PFSK-1 (cell line): ENCODE results near the gene DGAT2.

Experiments used
- FOXP2 ChIP-seq: optimal IDR thresholded peaks from 2 replicates; pipeline ENCODE3; 2011; ENCODE audit warnings: borderline replicate concordance, control low read depth, inconsistent platforms; ENCODE audit not compliant: insufficient read depth; ENCODE audit errors: extremely low read length, extremely low read depth
- POLR2AphosphoS5 ChIP-seq: IDR thresholded peaks from 2 replicates; pipeline ENCODE4 v1.6.1; 2012; ENCODE audit warnings: low read depth, mild to moderate bottlenecking, control low read depth, low read length, moderate library complexity
- REST ChIP-seq, 2 experiments: IDR thresholded peaks; 2 replicates each; pipeline versions ENCODE4 v1.6.1 to v1.8.0; 2011 to 2012; ENCODE audit warnings: low read depth in 2 of 2, low read length in 2 of 2, control low read depth in 1 of 2, inconsistent platforms in 1 of 2, mild to moderate bottlenecking in 1 of 2, moderate library complexity in 1 of 2; ENCODE audit not compliant: insufficient read depth in 1 of 2
- SIN3A ChIP-seq: IDR thresholded peaks from 2 replicates; pipeline ENCODE4 v1.6.1; 2012; ENCODE audit warnings: mild to moderate bottlenecking, low read length, moderate library complexity, borderline replicate concordance; ENCODE audit not compliant: insufficient read depth
- TAF1 ChIP-seq: IDR thresholded peaks from 2 replicates; pipeline ENCODE4 v1.6.1; 2012; ENCODE audit warnings: low read length, control low read depth, borderline replicate concordance; ENCODE audit not compliant: insufficient read depth

The DGAT2 gene

GRCh38 chr11:75813622-75814039 lies 45.1 kb downstream of the DGAT2 start:
- TF ChIP-seq SIN3A: 0 out of 2 replicates have a peak, but pooled peaks have one; percentile 35
- TF ChIP-seq TAF1: peak; percentile 53; the same call in 1 of the 2 replicates
- TF ChIP-seq FOXP2: no peak
- TF ChIP-seq POLR2AphosphoS5: no peak
- TF ChIP-seq REST (IDR thresholded peaks at IDR 0.05; ENCODE audit: insufficient read depth in 1 of 2, low read depth in 2 of 2, low read length in 2 of 2): 0 out of 4 replicates have a peak, but pooled peaks of 1 of the 2 experiments have one; percentile 61

GRCh38 chr11:75814363-75814676 lies 45.7 kb downstream of the DGAT2 start:
- TF ChIP-seq REST (IDR thresholded peaks at IDR 0.05; ENCODE audit: insufficient read depth in 1 of 2, low read depth in 2 of 2, low read length in 2 of 2) (no peak), SIN3A (no peak), TAF1 (no peak), POLR2AphosphoS5 (no peak), FOXP2 (no peak)

- TF ChIP-seq POLR2AphosphoS5 (peak; percentile 88), REST (IDR thresholded peaks at IDR 0.05; ENCODE audit: insufficient read depth in 1 of 2, low read depth in 2 of 2, low read length in 2 of 2) (0 out of 4 replicates have a peak, but pooled peaks of 1 of the 2 experiments have one; percentile 37), FOXP2 (peak; percentile 40), TAF1 (peak; percentile 85; the same call in 1 of the 2 replicates), SIN3A (peak; percentile 98; the same call in 1 of the 2 replicates)
Observed at GRCh38 chr11:75814677-75815344, 46.2 kb downstream of the DGAT2 start, which contains the start of gene UVRAG. TSS of gene UVRAG (plus strand) at chr11:75815210. CDS start at chr11:75815408, 198 bp downstream.

- TF ChIP-seq POLR2AphosphoS5 (no peak), TAF1 (0 out of 2 replicates have a peak, but pooled peaks have one; percentile 5), SIN3A (no peak), REST (IDR thresholded peaks at IDR 0.05; ENCODE audit: insufficient read depth in 1 of 2, low read depth in 2 of 2, low read length in 2 of 2) (no peak), FOXP2 (no peak)
Observed at GRCh38 chr11:75815345-75816168, 47.0 kb downstream of the DGAT2 start.
